GM21717 (cell line): ENCODE results near the gene INO80.

Source experiments
- ATAC-seq: cut with Tn5 transposase; IDR thresholded peaks from one replicate; pipeline ENCODE4 v1.9.1; 2021; ENCODE audit warnings: mild to moderate bottlenecking, moderate library complexity; ENCODE audit not compliant: unreplicated experiment

The INO80 gene

GRCh38 chr15:41048397-41048796, 67.7 kb downstream of the INO80 start:
- ATAC-seq = no peak

- no peak for ATAC-seq
These were observed 68.6 kb downstream of the INO80 start for GRCh38 chr15:41047474-41047873.

GRCh38 chr15:41043276-41043951, 72.7 kb downstream of the INO80 start:
- ATAC-seq = no peak

- no peak for ATAC-seq
These were observed 73.2 kb downstream of the INO80 start for GRCh38 chr15:41042851-41043250.

- no peak for ATAC-seq
These were observed 77.0 kb downstream of the INO80 start for GRCh38 chr15:41039121-41039520.

GRCh38 chr15:41032079-41032328, 84.1 kb downstream of the INO80 start:
- no peak for ATAC-seq

- ATAC-seq = no peak
These were observed 84.6 kb downstream of the INO80 start for GRCh38 chr15:41031232-41032078.

GRCh38 chr15:41028853-41029252, 87.2 kb downstream of the INO80 start:
- ATAC-seq = no peak

GRCh38 chr15:41025393-41025792, 90.7 kb downstream of the INO80 start:
- no peak for ATAC-seq

- no peak for ATAC-seq
These were observed 91.2 kb downstream of the INO80 start for GRCh38 chr15:41024885-41025284.

- ATAC-seq = no peak
These were observed 91.9 kb downstream of the INO80 start for GRCh38 chr15:41024131-41024530.

GRCh38 chr15:41022487-41023090, 93.5 kb downstream of the INO80 start:
- ATAC-seq = no peak

- ATAC-seq = no peak
These were observed 95.3 kb downstream of the INO80 start for GRCh38 chr15:41020829-41021228.

GRCh38 chr15:41020311-41020710, 95.8 kb downstream of the INO80 start:
- no peak for ATAC-seq

GRCh38 chr15:41019174-41019573, 96.9 kb downstream of the INO80 start:
- no peak for ATAC-seq

GRCh38 chr15:41018534-41018933, 97.5 kb downstream of the INO80 start:
- ATAC-seq = no peak

GRCh38 chr15:41017066-41017735, 98.9 kb downstream of the INO80 start:
- ATAC-seq = no peak

- no peak for ATAC-seq
These were observed 102.2 kb downstream of the INO80 start for GRCh38 chr15:41013691-41014414.

- ATAC-seq = no peak
These were observed 104.8 kb downstream of the INO80 start for GRCh38 chr15:41011055-41011815.

GRCh38 chr15:41010345-41010744, 105.7 kb downstream of the INO80 start:
- no peak for ATAC-seq
